HepG2 (cell line): ENCODE measurements around the gene C3orf70. TPM values are rescaled to one million over a fixed set of nuclear protein-coding genes. Genes with fewer than 3 reads are reported as not detected.

Experiments used
- ATAC-seq: fragments of 200-7000 bp; cut with Tn5 transposase; 3 replicates; pipeline ENCODE4 v1.9.1; 2020; ENCODE audit warnings: mild to moderate bottlenecking, moderate library complexity
- BruUV-seq: library from RNA; stranded (reverse); fragments of 400-500 nt; replicated peaks from 2 replicates; lab custom pipeline; 2021; lab: Mats Ljungman, UMichigan
- CTCF ChIA-PET: fragments of 300-600 bp; formaldehyde crosslinking; extraction: SDS; loops from one replicate; lab custom pipeline; 2021; ENCODE audit warnings: low total read pairs, inconsistent platforms, low intra/inter-chr PET ratio; lab: Yijun Ruan, JAX
- POLR2A ChIA-PET: fragments of 350-600 bp; sonication (Branson Sonifier 250); formaldehyde crosslinking; loops from one replicate; lab custom pipeline; 2020; ENCODE audit warnings: antibody characterized with exemption, inconsistent platforms; lab: Yijun Ruan, JAX
- DNase-seq: peaks from one replicate; pipeline ENCODE4 v3.0.0-alpha.2; 2015; ENCODE audit warnings: low spot score
- FAIRE-seq: peaks from 3 replicates; lab custom pipeline; 2011; peaks lifted over from hg19 to GRCh38; lab: Jason Lieb, UNC
- H2AFZ ChIP-seq: one replicate; pipeline ENCODE4 v1.6.1; 2011; ENCODE audit warnings: low read length, inconsistent platforms
- H3K27ac ChIP-seq: fragments of 300-600 bp; 3 replicates; pipeline ENCODE4 v1.8.0; 2011; ENCODE audit warnings: mixed run types, mild to moderate bottlenecking, mixed read lengths, low read length, inconsistent platforms; ENCODE audit not compliant: insufficient read depth; ENCODE audit errors: extremely low read length
- H3K27me3 ChIP-seq, 2 experiments: fragments of 200-600 bp in 1 of 2; 2 replicates in 1 of 2; 3 replicates in 1 of 2; pipeline versions ENCODE4 v1.6.0 to v1.8.0; 2011; ENCODE audit warnings: low read length in 2 of 2, mild to moderate bottlenecking in 2 of 2, moderate library complexity in 2 of 2, inconsistent platforms in 1 of 2; ENCODE audit not compliant: insufficient read depth in 2 of 2, control insufficient read depth in 1 of 2
- H3K36me3 ChIP-seq, 2 experiments: fragments of 200-600 bp in 1 of 2; replicated peaks in 1 of 2; 2 replicates in 1 of 2; 3 replicates in 1 of 2; pipeline versions ENCODE4 v1.5.1 to v1.8.0; 2011; ENCODE audit warnings: low read length in 2 of 2, inconsistent platforms in 1 of 2; ENCODE audit not compliant: insufficient read depth in 2 of 2, control insufficient read depth in 1 of 2
- H3K4me1 ChIP-seq: 2 replicates; pipeline ENCODE4 v1.5.1; 2012; ENCODE audit warnings: low read length, inconsistent platforms; ENCODE audit not compliant: insufficient read depth
- H3K4me2 ChIP-seq: 2 replicates; pipeline ENCODE4 v1.6.0; 2011; ENCODE audit warnings: low read depth, low read length, inconsistent platforms
- H3K4me3 ChIP-seq, 3 experiments: fragments of 200-600 bp in 1 of 3; sonication (generic), shearing (Covaris generic) in 1 of 3; replicated peaks in 1 of 3; 2 replicates each; pipeline ENCODE4 v1.5.1; 2011 to 2016; ENCODE audit warnings: low read length in 3 of 3, inconsistent platforms in 2 of 3, low read depth in 2 of 3, mild to moderate bottlenecking in 2 of 3, control low read depth in 1 of 3, mixed read lengths in 1 of 3; ENCODE audit not compliant: insufficient read depth in 1 of 3
- H3K79me2 ChIP-seq: one replicate; pipeline ENCODE4 v1.6.1; 2011; ENCODE audit warnings: low read length, inconsistent platforms; ENCODE audit not compliant: insufficient read depth
- H3K9ac ChIP-seq: 2 replicates; pipeline ENCODE4 v1.6.0; 2011; ENCODE audit warnings: mild to moderate bottlenecking, low read depth, low read length, inconsistent platforms; ENCODE audit not compliant: insufficient read depth
- H3K9me3 ChIP-seq: 2 replicates; pipeline ENCODE4 v1.5.1; 2012; ENCODE audit warnings: mild to moderate bottlenecking, low read length
- H4K20me1 ChIP-seq: 2 replicates; pipeline ENCODE4 v1.6.0; 2011; ENCODE audit warnings: inconsistent platforms, mild to moderate bottlenecking, low read length, moderate library complexity; ENCODE audit not compliant: insufficient read depth
- ATF7 ChIP-seq, 2 experiments: fragments of 450-650 bp in 1 of 2; sonication (generic) in 1 of 2; formaldehyde crosslinking in 1 of 2; IDR thresholded peaks; 2 replicates each; pipeline versions ENCODE4 v1.4.0 to v1.6.1; 2016 to 2020; ENCODE audit warnings: antibody characterized with exemption in 1 of 2, mild to moderate bottlenecking in 1 of 2, missing genetic modification reagents in 1 of 2
- CREB1 ChIP-seq, 2 experiments: fragments of 450-650 bp in 1 of 2; IDR thresholded peaks; 2 replicates each; pipeline ENCODE4 v1.6.1; 2016 to 2017; ENCODE audit warnings: control low read depth in 1 of 2, mild to moderate bottlenecking in 1 of 2, missing compliant biosample characterization in 1 of 2, missing genetic modification characterization in 1 of 2
- ERF ChIP-seq: IDR thresholded peaks from 2 replicates; pipeline ENCODE4 v1.6.1; 2018; ENCODE audit warnings: missing biosample characterization, missing genetic modification reagents
- MAZ ChIP-seq, 2 experiments: sonication (generic) in 1 of 2; formaldehyde crosslinking in 1 of 2; IDR thresholded peaks; 2 replicates each; pipeline versions ENCODE4 v1.5.0 to v1.6.1; 2012 to 2020; ENCODE audit warnings: low read depth in 2 of 2, mild to moderate bottlenecking in 2 of 2, borderline replicate concordance in 1 of 2, improper control_type of control experiment in 1 of 2, low read length in 1 of 2, missing genetic modification reagents in 1 of 2, moderate library complexity in 1 of 2
- ZNF512 ChIP-seq: sonication (generic); formaldehyde crosslinking; IDR thresholded peaks from 2 replicates; pipeline ENCODE4 v1.4.0; 2020; ENCODE audit warnings: mild to moderate bottlenecking, missing genetic modification reagents
- WGBS: methylation state at CpG from one replicate; pipeline ENCODE4 v1.1.6; 2017; ENCODE audit warnings: low lambda C conversion rate; 5-methylcytosine and 5-hydroxymethylcytosine counted together
- in situ Hi-C: cut with HindIII; loops from 2 replicates; pipeline ENCODE4 v1.10.0; 2017; ENCODE audit warnings: low pct_unique_long_range_greater_than_20kb; ENCODE audit not compliant: extremely low pct_ligation_motif_present
- intact Hi-C: fragments of 100-400 bp; cut with micrococcal nuclease; formaldehyde crosslinking; loops from one replicate; pipeline ENCODE4 v1.10.0; 2022; ENCODE audit not compliant: unreplicated experiment
- polyA plus RNA-seq, 8 experiments: library from polyadenylated mRNA; depleted of rRNA in 3 of 8; stranded (reverse) in 7 of 8; unstranded in 1 of 8; fragments of >200 nt; fragmentation: Illumina TruSeq in 4 of 8; extraction: Trizol in 4 of 8; gene quantifications; 2 replicates each; pipeline versions ENCODE4 v1.2.1 to v1.2.3, GENCODE V29; 2011 to 2016; ENCODE audit warnings: low read depth in 4 of 8, missing spikeins in 1 of 8, mixed read lengths in 1 of 8; ENCODE audit not compliant: insufficient read depth in 1 of 8
- total RNA-seq, 5 experiments: library from RNA; depleted of rRNA; stranded (reverse); fragments of >200 nt; fragmentation: Illumina TruSeq; extraction: Trizol; gene quantifications; 2 replicates each; pipeline ENCODE4 v1.2.3, GENCODE V29; 2016; ENCODE audit warnings: low read depth in 1 of 5

Gene C3orf70
- total and polyA plus RNA-seq, 2 of the 13 experiments (the other 11 are each of a cell fraction or from before 2014, with no cell fraction given) = 0.79 to 2.4 TPM

DNA sequence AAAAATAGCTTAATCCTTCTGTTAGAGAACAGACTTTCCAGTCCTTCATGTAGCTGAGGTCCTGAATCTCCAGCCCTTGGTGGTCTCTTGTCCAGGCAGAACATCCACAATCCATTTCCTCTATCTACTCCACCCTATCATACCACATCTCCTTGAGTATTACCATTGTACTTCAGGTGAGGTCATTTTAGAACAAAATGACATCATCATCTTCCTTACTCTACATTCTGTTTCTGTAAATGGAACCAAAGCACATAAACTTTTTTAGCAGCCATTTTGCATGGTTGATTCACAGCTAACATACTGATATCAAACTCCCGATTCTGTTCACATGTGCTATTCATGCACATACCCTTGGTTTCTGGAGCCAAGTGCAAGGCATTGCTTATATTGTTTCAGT, 112.4 kb downstream of the C3orf70 start:
- DNase-seq (no peak), ATAC-seq (no peak), FAIRE-seq (no peak)
- Histone ChIP-seq H3K27ac (no peak overlapping the region), H3K79me2 (no peaks in the 10 kb centered on the region), H4K20me1 (no peaks in the 10 kb centered on the region), H3K9me3 (no peaks in the 10 kb centered on the region), H3K9ac (no peak overlapping the region), H3K4me2 (no peak overlapping the region), H3K4me1 (peaks cover 11% of the 10 kb centered on the region), H2AFZ (no peak overlapping the region), H3K36me3 (no peaks in the 10 kb centered on the region; a peak in 1 of 5 replicates), H3K27me3 (no peaks in the 10 kb centered on the region), H3K4me3 (no peak overlapping the region)
- WGBS = 100% methylated on average over 1 of the region's 1 CpG
- in situ Hi-C loops (no loop called here), intact Hi-C loops (loop anchor here (10.0 kb wide), 1 partner anchor 276 kb away; no protein-coding TSS in a partner anchor)
- POLR2A ChIA-PET = no interaction called here
- CTCF ChIA-PET = no interaction called here
- TF ChIP-seq CREB1 (IDR thresholded peaks at IDR 0.05) (peak; percentile 46), CREB1 (CRISPR knock-in tag; IDR thresholded peaks at IDR 0.05) (no peak), ATF7 (IDR thresholded peaks at IDR 0.05) (peak; percentile 96), ATF7 (CRISPR knock-in tag; IDR thresholded peaks at IDR 0.05) (no peak), MAZ (IDR thresholded peaks at IDR 0.05; ENCODE audit: borderline replicate concordance, low read depth, low read length) (no peak), MAZ (CRISPR knock-in tag; IDR thresholded peaks at IDR 0.05; ENCODE audit: low read depth) (no peak)
- no TSS peak for BruUV-seq

GRCh38 chr3:185037801-185038200, 115.1 kb downstream of the C3orf70 start:
- intact Hi-C loops = no loop called here
- Histone ChIP-seq H3K27ac (no peak overlapping the region), H3K4me2 (no peak overlapping the region), H4K20me1 (no peaks in the 10 kb centered on the region), H3K4me1 (no peaks in the 10 kb centered on the region), H3K4me3 (no peak overlapping the region), H3K9me3 (no peaks in the 10 kb centered on the region), H2AFZ (no peak overlapping the region), H3K27me3 (no peaks in the 10 kb centered on the region), H3K79me2 (no peaks in the 10 kb centered on the region), H3K36me3 (no peaks in the 10 kb centered on the region), H3K9ac (no peak overlapping the region)
- WGBS = 100% methylated on average over 1 of the region's 1 CpG
- no peak for ATAC-seq
- POLR2A ChIA-PET = no interaction called here
- BruUV-seq = no TSS peak
- no peak for DNase-seq
- no peak for TF ChIP-seq ERF (CRISPR knock-in tag)
- no peak for TF ChIP-seq ZNF512 (CRISPR knock-in tag)
- in situ Hi-C loops = no loop called here
- CTCF ChIA-PET = no interaction called here
- FAIRE-seq = no peak
